Sigmoid colon (tissue), 7 donors: ENCODE data around the gene CENPF. TPM values are rescaled to one million over a fixed set of nuclear protein-coding genes. Genes with fewer than 3 reads are reported as not detected.

ENCODE experiments used
- DNase-seq: peaks from one replicate; pipeline ENCODE4 v3.0.0-alpha.2; 2019
- H3K27ac ChIP-seq, 4 donors: fragments of 200-600 bp; sonication (generic); one replicate each; pipeline ENCODE4 v1.5.1; 2016 to 2019; ENCODE audit warnings: mild to moderate bottlenecking in 1 of 4
- H3K27me3 ChIP-seq, 3 donors: fragments of 200-600 bp; sonication (generic); one replicate each; pipeline ENCODE4 v1.5.1; 2019; ENCODE audit warnings: mild to moderate bottlenecking in 1 of 3
- H3K36me3 ChIP-seq, 4 donors: fragments of 200-600 bp; sonication (generic); one replicate each; pipeline ENCODE4 v1.5.1; 2016 to 2019
- H3K4me1 ChIP-seq, 4 donors: fragments of 200-600 bp; sonication (generic); one replicate each; pipeline ENCODE4 v1.5.1; 2017 to 2019
- H3K4me3 ChIP-seq, 4 donors: fragments of 200-600 bp; sonication (generic); one replicate each; pipeline ENCODE4 v1.5.1; 2017 to 2019; ENCODE audit warnings: mild to moderate bottlenecking in 2 of 4, moderate library complexity in 1 of 4
- H3K9me3 ChIP-seq, 4 donors: fragments of 200-600 bp in 3 of 4; sonication (generic) in 3 of 4; one replicate each; pipeline versions ENCODE4 v1.5.1 to v1.6.1; 2013 to 2019
- CTCF ChIP-seq, 4 experiments: fragments of 450-650 bp in 3 of 4; fragments of 200-600 bp in 1 of 4; IDR thresholded peaks; one replicate each; pipeline ENCODE4 v1.5.1; 2016 to 2019; ENCODE audit warnings: antibody characterized with exemption in 4 of 4, mild to moderate bottlenecking in 3 of 4, moderate library complexity in 2 of 4
- EP300 ChIP-seq, 4 donors: sonication (generic); formaldehyde crosslinking; IDR thresholded peaks; one replicate each; pipeline ENCODE4 v1.6.1; 2017; ENCODE audit warnings: antibody characterized with exemption in 4 of 4
- POLR2A ChIP-seq, 2 donors: fragments of 450-650 bp; IDR thresholded peaks; one replicate each; pipeline ENCODE4 v1.6.1; 2016; ENCODE audit warnings: antibody characterized with exemption in 2 of 2, mild to moderate bottlenecking in 2 of 2, moderate library complexity in 2 of 2
- POLR2AphosphoS5 ChIP-seq, 4 donors: sonication (generic); formaldehyde crosslinking; IDR thresholded peaks; one replicate each; pipeline ENCODE4 v1.6.1; 2017; ENCODE audit warnings: antibody characterized with exemption in 4 of 4
- WGBS, 2 donors: extraction: QIAGEN DNeasy Blood & Tissue Kit; methylation state at CpG; one replicate each; pipeline ENCODE4 v1.1.7; 2013; 5-methylcytosine and 5-hydroxymethylcytosine counted together
- intact Hi-C: fragments of 100-400 bp; cut with DNase I; formaldehyde crosslinking; loops from one replicate; pipeline ENCODE4 v1.15.1; 2023
- polyA plus RNA-seq, 3 donors: library from polyadenylated mRNA; stranded (reverse); fragments of 200-250 nt; gene quantifications; one replicate each; pipeline ENCODE4 v1.2.3, GENCODE V29; 2013
- total RNA-seq, 4 donors: library from RNA; depleted of rRNA; stranded (reverse); fragments of >200 nt; gene quantifications; one replicate each; pipeline ENCODE4 v1.1.0, GENCODE V29; 2016
- donor health status: healthy with polysubstance abuse.
- donor health status: Bipolar disorder and iron deficiency.
- donor health status: healthy.

Gene CENPF
- total and polyA plus RNA-seq, 7 donors = 0.36 to 25.2 (median 1.9) TPM

GRCh38 chr1:214566158-214567104 is 36.6 kb upstream of the CENPF start:
- TF ChIP-seq CTCF (IDR thresholded peaks at IDR 0.05) = no peak
- H3K27me3 ChIP-seq = no peaks in the 10 kb centered on the region
- no peak overlapping the region for H3K4me3 ChIP-seq
- H3K4me1 ChIP-seq = no peaks in the 10 kb centered on the region
- intact Hi-C loops = no loop called here
- no peak overlapping the region for H3K27ac ChIP-seq
- no peaks in the 10 kb centered on the region for H3K9me3 ChIP-seq
- DNase-seq = no peak
- H3K36me3 ChIP-seq = no peaks in the 10 kb centered on the region
- 79 to 88% methylated on average over 3 of the region's 3 CpGs for WGBS, 2 donors

GRCh38 chr1:214567481-214567980 is 35.5 kb upstream of the CENPF start:
- Histone ChIP-seq H3K9me3 (no peaks in the 10 kb centered on the region), H3K27me3 (no peaks in the 10 kb centered on the region), H3K4me3 (no peak overlapping the region), H3K4me1 (peaks cover 0 to under 1% (median 0%) of the 10 kb centered on the region in 4 donors), H3K27ac (no peak overlapping the region), H3K36me3 (no peaks in the 10 kb centered on the region)
- intact Hi-C loops = no loop called here
- TF ChIP-seq CTCF (IDR thresholded peaks at IDR 0.05) (no peak), EP300 (IDR thresholded peaks at IDR 0.05) (no peak), POLR2A (IDR thresholded peaks at IDR 0.05) (no peak), POLR2AphosphoS5 (IDR thresholded peaks at IDR 0.05) (no peak)
- 94 to 96% methylated on average over 2 of the region's 2 CpGs for WGBS, 2 donors
- DNase-seq = no peak

- Histone ChIP-seq H3K4me1 (peaks cover 0 to 9% (median 2%) of the 10 kb centered on the region in 4 donors), H3K4me3 (no peak overlapping the region), H3K36me3 (no peaks in the 10 kb centered on the region), H3K27me3 (no peaks in the 10 kb centered on the region), H3K9me3 (no peaks in the 10 kb centered on the region), H3K27ac (no peak overlapping the region)
- 65 to 85% methylated on average over 4 of the region's 4 CpGs for WGBS, 2 donors
- no peak for DNase-seq
- intact Hi-C loops = no loop called here
- no peak for TF ChIP-seq CTCF (IDR thresholded peaks at IDR 0.05)
- TF ChIP-seq POLR2AphosphoS5 (IDR thresholded peaks at IDR 0.05) = no peak
- TF ChIP-seq POLR2A (IDR thresholded peaks at IDR 0.05) = no peak
- TF ChIP-seq EP300 (IDR thresholded peaks at IDR 0.05) = no peak
Measured at GRCh38 chr1:214568328-214568727, 34.7 kb upstream of the CENPF start.

- Histone ChIP-seq H3K9me3 (no peaks in the 10 kb centered on the region), H3K27ac (no peak overlapping the region), H3K27me3 (no peaks in the 10 kb centered on the region), H3K36me3 (no peaks in the 10 kb centered on the region), H3K4me1 (peaks cover 0 to 15% (median 11%) of the 10 kb centered on the region in 4 donors), H3K4me3 (no peak overlapping the region)
- TF ChIP-seq CTCF (IDR thresholded peaks at IDR 0.05) (no peak), POLR2AphosphoS5 (IDR thresholded peaks at IDR 0.05) (no peak), EP300 (IDR thresholded peaks at IDR 0.05) (no peak), POLR2A (IDR thresholded peaks at IDR 0.05) (no peak)
- intact Hi-C loops = no loop called here
- DNase-seq = no peak
- WGBS, 2 donors = 83 to 95% methylated on average over 2 of the region's 2 CpGs
Measured at GRCh38 chr1:214569357-214570004, 33.5 kb upstream of the CENPF start.
